ENCODE measurements around the gene HDAC9.

HDAC9 gene

DNA sequence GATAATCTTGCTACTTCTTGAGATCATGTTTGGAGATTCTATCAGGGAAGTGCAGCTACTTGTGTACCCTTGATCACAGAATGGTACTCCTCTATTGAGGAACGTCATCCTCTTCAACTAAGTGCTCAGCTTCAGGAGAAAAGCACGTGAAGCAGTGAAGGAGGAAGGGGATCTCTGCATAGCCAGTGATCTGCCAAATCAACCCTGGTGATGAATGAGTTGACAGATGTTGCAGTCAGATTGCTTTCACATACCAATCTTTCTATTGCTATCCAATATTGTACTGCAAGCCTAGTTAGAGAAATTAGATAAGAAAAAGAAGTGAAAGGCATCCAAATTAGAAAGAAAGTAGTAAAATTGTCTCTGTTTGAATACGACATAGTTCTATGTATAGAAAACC is 312.5 kb downstream of the HDAC9 start:
- DNase-seq (ENCODE audit: low read depth, low spot score) = no peak
- no peak overlapping the region for H3K27ac ChIP-seq

DNA sequence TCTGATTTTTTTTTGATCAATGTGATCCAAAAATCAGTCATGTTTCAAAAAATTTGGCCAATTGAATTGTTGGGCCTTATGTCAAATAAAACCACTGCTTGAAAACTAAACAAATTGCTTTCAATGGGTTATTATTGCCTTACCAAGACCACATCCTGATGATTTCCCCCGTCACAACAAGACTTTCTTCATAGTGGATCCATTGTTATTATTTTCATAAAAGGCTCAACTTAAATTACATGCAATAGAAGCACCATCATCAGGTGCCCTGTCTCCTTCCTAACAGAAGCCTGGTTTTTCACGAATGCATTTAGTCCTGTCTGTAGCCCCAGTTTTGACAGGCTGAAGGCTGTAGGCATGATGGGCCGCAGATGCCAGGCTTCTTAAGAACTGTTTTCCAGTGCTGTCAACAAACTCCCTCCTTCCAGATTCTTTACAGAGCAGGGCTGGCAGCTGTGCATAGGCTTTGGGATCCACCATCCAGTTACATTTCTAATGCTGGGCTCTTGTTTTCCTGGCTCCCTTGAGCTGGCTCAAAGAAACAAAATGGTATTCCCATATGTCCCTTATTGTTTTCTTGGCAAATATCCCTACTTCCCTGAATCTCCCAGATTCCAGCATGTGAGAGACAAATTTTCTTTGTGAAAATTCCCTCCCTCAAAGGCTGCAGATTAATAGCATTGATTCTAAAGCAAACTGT is 319.9 kb downstream of the HDAC9 start:
- no peak for DNase-seq (ENCODE audit: low read depth, low spot score)
- H3K27ac ChIP-seq = no peak overlapping the region

DNA sequence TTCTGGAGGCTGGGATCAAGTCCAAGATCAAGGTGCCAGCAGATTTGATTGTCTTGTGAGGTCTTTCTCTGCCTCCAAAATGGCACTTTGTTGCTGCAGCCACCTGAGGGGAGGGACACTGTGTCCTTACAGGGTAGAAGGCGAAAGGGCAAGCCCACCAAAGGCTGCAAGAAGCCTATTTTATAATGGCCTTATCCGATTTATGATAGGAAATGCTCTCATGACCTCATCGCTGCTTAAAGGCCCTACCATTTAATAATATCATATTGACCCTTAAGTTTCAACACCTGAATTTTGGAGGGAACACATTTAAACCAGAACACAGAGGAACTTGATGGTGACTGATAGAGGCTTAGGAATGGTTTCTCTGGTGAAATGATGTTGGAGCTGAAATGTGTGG is 325.4 kb downstream of the HDAC9 start:
- H3K27ac ChIP-seq = no peak overlapping the region
- no peak for DNase-seq (ENCODE audit: low read depth, low spot score)

DNA sequence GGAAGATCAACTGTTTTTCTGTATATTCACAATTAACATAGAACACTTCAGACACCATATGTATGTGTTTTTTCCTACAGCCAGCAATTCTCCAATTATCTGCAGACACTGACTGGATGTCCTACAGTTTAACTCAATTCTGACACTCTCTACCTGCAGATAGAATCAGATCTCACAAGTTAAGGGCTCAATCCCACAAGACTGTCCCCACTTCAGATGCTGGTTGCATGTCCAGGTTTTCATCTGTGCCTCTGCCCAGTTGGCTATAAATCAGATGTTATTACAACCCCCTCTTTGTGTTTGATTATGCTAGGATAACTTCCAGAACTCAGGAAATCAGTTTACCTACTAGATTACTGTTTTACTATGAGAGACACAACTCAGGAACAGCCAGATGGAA is 326.0 kb downstream of the HDAC9 start:
- no peak overlapping the region for H3K27ac ChIP-seq
- no peak for DNase-seq (ENCODE audit: low read depth, low spot score)

DNA sequence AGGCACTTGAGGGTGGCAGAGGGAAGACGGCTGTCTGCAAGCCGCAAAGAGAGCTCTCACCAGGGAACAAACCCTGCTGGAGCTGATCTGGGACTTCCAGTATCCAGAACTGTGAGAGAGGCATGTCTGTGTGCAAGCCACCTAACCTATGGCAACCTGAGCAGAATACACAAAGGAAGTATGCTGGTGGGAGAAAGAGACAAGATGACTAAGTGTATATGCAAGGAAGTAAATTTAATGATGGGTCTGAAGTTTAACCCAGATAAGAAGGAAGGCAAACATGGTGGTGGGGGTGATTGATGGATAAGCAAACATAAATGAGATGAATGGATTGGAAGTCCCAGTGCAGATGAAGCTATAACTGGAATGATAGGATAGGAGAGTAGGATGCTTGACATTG is 328.6 kb downstream of the HDAC9 start:
- no peak overlapping the region for H3K27ac ChIP-seq
- DNase-seq (ENCODE audit: low read depth, low spot score) = no peak

DNA sequence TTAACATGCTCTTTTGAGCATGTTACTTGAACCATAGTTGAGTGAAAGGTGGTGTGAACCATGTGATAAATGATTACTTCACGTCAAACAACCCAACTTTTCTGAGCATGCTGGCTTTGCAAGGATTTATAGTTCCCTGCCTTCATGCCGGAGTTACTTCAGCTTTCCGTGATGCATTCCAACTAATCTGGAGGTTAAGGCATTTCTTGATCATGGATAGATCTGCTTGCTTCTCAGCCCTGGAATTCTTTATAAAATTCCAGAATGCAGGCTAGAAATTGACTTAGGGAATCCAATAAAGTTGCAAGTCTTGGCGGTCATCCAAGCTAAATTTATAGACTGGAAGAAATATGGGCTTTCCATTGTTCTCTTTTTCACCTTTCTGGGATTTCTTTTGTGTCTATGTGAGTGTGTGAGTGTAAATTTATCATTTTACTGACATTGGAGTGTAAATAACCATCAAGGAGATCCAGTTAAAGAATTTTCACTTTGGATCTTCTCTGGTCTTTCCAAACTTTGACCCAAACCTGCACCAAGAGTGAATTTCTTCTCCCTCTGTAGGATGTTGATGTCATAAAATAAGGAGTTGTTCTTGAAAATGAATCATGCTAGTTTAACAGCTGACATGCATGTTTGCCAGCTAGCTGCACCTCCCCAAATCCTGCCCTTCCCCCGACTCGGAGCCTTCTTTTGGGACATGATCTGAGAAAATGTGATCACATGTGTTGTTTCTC is 332.9 kb downstream of the HDAC9 start:
- H3K27ac ChIP-seq = no peak overlapping the region
- no peak for DNase-seq (ENCODE audit: low read depth, low spot score)

DNA sequence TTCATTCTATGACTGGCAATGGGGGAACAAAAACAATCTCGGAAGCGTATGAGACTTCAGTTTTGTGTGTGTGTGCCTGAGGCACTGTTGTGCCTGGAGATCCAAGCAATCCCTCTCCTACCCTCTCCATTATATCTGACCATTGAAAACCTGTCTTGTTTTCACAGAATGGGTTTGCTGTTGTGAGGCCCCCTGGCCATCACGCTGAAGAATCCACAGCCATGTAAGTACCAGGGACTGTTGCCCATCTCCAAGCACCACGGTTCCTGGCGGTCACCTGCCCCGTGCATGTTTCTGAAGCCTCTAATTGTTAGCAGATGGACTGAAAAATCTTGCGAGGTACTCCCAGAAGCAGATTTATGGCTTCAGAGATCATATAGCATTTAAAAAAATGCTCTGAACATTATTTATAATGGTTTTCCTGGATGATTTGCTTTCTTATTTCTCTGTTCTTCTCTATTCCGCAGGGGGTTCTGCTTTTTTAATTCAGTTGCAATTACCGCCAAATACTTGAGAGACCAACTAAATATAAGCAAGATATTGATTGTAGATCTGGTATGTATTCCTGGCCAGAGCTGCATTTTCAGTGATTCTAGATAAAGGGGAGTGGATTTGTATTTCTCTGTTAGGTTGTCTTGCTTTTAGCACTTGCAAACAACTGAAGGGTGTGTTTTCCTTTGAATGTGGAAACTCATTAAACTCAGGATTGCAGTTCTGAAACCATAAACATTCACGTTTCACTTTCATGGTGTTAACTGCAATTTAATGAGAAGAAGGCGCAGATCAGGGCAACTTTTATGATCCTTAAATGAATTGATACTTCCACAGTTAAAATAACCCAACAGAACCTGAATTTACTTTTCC is 333.7 kb downstream of the HDAC9 start:
- H3K27ac ChIP-seq = no peak overlapping the region
- DNase-seq (ENCODE audit: low read depth, low spot score) = no peak

DNA sequence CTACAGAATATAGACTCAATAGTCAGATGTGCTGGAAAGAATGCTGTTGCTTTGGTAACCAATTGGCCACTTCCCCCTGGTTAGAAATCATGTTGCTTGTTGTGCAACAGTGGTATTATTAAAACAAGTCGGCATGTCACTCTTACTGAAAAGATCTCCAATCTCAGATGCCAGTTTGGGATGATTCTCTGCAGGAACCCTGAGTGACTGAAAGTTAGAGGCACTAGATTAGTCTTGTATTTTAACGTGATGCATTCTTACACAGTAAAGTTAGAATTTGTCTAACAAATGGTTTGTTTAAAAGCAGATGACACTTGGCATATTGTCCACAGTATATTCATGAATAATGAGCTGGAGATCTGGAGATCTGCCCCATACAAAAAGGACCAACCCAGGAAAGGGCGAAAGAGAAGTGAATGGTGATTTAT is 334.3 kb downstream of the HDAC9 start:
- no peak overlapping the region for H3K27ac ChIP-seq
- no peak for DNase-seq (ENCODE audit: low read depth, low spot score)

DNA sequence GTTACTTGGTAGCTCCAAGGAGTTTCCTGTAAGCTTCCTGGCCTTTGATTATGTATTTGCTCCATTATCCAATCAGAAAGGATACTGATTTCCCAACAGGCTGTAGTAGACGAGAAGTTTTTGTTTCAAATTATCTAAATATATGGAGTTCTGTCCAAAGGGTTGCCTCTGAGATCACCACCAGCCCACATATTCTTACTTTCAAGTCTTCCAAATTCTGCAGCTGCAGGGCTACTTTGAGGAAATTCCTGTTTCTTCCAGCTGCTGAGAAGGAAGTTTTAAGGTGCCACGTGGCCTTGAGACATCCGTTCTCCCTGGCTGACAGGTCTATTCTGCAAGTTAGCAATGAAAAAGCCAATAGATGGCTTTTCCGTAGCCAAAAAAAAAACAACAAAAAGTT is 335.9 kb downstream of the HDAC9 start:
- H3K27ac ChIP-seq = no peak overlapping the region
- no peak for DNase-seq (ENCODE audit: low read depth, low spot score)

DNA sequence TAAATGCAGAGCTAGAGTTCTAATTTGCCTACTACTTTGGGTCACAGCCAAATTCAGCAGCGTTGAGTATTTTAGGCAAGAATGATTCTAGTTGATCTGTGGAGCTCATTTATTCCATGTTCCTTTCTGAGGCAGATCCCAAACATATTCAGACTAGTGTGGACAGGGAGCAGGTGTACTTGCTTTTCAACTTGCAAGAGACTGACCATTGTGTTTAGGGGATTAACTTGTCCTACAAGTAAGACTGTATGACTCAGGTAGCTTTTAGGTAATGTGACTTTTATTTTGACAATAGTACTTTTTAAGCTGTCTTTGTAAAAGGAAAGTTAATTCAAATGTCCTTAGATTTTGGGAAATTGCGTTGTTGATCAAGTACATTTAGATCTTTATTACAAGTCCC is 336.4 kb downstream of the HDAC9 start:
- DNase-seq (ENCODE audit: low read depth, low spot score) = peak; percentile 22
- no peak overlapping the region for H3K27ac ChIP-seq

DNA sequence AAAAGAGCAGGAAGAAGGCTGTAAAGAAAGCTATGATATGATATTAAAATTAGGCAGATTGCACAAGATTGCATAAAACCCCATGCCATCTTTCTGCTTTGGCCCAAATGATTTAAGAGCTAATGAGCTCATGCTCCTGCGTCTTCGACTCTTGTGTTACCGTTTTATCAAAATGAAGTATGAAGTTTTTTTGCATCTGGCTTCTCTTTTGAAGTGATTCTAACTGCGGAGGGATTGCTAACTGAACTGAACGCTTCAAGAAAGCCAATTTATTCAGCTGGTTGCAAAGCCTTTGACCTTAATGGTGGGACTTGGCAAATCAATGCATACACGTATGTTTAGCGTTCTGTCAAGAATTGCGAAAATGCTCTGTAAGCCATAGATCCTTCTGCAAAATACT is 339.0 kb downstream of the HDAC9 start:
- no peak overlapping the region for H3K27ac ChIP-seq
- DNase-seq (ENCODE audit: low read depth, low spot score) = no peak

DNA sequence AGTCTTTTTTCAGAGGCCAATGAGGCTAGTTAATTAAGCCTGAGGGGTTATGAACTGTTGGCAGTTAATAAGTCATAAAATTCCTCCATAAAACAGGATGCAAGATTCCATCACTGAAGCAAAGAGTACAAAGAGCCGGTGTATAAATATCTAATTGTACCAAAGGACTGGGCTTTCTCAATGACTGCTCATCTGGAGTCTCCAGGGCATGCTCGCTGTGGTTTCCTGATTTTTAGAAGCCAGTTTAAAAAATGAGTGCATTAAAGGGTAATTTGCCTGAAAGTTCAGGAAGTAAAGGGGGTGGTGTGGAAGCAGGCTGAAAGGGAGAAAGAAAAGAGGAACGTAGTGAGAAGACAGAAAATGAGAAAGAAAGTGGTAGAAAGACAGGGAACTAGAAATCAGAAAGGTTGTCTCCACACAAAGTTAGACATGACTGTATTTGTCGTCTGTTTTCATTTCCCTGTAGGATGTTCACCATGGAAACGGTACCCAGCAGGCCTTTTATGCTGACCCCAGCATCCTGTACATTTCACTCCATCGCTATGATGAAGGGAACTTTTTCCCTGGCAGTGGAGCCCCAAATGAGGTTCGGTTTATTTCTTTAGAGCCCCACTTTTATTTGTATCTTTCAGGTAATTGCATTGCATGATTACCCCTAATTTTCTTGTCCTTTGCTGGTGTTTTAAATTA is 339.6 kb downstream of the HDAC9 start:
- no peak for DNase-seq (ENCODE audit: low read depth, low spot score)
- H3K27ac ChIP-seq = no peak overlapping the region

DNA sequence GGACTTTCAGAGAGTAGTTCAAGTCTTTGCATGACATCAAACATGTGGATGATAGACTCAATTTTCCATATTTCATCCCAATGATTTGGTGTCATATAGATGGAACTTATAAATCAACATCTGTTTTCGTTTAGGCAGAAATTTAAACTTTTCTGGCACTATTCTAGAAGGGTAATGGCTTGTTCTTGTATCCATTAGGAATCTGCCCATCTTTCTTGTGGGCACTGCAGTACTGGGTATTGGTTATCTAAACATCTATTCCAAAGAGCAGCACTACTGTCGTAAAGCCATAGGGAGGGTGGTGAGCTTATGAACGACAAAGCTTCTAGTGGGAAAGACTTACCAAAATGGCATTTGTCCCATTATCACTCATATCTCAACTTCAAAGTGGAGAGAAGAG is 348.4 kb downstream of the HDAC9 start:
- H3K27ac ChIP-seq = no peak overlapping the region
- no peak for DNase-seq (ENCODE audit: low read depth, low spot score)

DNA sequence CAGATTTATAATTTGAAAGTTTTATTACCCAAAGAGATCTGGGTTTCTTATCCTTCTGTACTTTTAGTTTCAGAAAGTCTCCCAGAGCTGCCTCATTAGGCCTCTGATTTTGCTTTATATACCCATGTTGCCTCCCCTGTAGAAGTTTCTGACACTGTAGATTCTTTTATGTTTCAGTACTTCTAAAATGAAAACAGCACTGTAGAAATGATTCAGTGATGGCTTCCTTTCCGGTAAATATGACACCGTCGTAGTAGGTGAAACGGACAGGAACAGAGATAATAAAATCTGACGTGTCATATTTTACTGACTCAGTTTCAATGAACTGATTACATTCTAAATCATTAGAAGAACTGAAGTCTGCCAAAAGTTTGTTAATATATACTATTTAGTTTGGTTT is 349.2 kb downstream of the HDAC9 start:
- DNase-seq (ENCODE audit: low read depth, low spot score) = no peak
- no peak overlapping the region for H3K27ac ChIP-seq

DNA sequence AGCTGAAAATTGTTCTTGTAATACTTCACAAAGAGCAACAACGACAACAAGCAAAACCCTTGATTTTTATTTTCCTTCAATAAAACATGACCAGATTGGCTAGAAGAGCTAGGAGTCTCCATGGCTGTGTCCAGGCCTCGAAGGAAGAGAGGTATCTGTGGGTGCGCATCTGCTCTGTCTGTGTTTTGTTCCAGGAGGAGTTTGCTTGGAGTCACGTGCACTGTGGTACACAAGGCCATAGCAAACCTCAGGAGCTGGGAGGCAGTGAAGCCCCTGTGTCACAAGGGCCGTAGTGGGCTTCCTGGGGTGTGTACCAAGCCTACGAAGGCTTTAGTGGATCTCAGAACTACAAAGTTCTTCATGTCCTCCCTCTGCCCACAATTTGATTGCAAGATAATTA is 350.2 kb downstream of the HDAC9 start:
- no peak overlapping the region for H3K27ac ChIP-seq
- DNase-seq (ENCODE audit: low read depth, low spot score) = no peak

DNA sequence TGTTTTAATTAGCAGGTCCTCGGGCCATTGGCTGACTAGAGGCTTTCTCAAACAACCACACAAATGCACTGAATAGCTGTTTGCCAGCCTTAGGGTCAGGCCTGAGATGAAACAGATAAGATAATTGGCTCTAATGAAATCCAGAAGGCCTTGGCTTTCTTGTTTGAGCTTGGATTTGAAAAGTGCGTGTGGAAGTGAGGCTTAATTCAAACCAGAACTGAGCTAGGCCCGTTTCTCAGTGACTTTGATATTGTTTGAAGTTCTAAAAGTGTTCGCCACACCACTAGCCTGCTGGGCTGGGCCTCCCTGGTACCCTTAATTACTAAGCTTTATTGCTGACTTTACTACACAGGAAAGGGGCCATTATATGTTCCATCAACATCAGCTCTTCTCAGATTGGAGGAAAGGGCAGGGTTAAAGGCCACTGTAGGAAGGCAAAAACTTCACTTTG is 351.2 kb downstream of the HDAC9 start:
- no peak for DNase-seq (ENCODE audit: low read depth, low spot score)
- H3K27ac ChIP-seq = no peak overlapping the region

DNA sequence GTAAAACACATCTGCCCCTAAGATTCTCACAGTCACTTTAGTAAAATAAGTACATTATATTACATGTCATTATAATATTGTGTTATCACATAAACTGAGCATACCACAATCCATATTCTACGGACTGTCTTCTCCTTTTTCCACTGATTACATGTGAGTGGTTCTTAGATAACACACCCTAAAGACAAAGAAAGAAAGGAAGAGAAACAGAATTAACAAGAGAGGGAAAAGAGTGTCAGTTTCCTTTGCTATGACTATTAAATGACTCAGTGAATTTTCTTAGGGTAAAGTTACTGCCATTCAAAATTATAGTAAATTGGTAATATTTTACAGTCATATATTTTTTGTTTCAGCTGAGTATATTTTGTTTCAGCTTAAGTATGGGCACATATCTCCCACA is 353.6 kb downstream of the HDAC9 start:
- no peak overlapping the region for H3K27ac ChIP-seq
- DNase-seq (ENCODE audit: low read depth, low spot score) = no peak

DNA sequence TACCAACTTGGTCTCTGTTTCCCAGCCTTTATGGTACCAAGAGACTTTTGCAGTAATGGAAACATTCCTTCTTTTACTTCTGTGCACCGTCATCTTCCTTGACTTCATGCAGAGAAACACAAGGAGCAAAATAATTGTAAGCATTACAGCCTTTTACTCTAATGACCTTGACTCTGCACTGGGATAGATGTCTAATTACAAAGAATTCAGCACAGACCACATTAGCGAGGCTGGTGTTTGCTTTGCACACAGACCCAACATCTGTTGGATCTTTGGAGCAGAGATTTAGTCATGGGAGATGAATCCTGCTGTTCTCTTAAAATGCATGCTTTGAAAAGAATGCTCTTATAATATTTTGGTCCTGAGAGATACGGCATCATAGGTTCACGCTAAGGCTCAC is 360.2 kb downstream of the HDAC9 start:
- H3K27ac ChIP-seq = no peak overlapping the region
- DNase-seq (ENCODE audit: low read depth, low spot score) = no peak

DNA sequence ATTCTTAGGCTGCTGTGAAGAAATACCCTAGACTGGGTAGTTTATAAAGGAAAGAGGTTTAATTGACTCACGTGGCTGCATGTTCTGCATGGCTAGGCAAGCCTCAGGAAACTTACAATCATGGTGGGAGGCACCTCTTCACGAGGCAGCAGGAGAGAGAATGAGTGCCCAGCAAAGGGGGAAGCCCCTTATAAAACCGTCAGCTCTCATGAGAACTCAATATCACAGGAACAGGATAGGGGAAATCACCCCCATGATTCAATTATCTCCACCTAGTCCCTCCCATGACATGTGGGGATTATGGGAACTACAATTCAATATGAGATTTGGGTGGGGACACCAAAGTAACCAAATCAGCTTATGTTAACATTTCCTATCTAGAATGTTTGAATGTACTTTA is 362.7 kb downstream of the HDAC9 start:
- DNase-seq (ENCODE audit: low read depth, low spot score) = no peak
- no peak overlapping the region for H3K27ac ChIP-seq

DNA sequence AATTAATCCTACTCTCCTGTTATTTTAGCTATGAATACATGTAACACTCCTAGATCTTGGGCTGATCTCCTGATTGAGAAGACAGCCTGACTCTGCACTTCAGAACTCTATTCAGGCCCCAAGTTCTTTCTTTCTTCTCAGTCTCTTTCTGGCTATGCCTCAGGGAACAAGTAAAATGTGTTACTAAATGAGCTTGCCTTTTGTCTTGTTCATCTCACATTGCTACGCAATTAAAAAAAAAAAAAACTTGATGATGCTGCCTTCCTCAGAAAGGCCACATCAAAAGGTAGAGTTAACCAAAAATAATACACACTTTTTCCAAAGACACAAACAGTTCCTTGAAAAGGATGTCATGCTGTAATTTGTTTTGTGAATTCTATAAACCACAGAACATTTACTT is 363.8 kb downstream of the HDAC9 start:
- H3K27ac ChIP-seq = no peak overlapping the region
- no peak for DNase-seq (ENCODE audit: low read depth, low spot score)

DNA sequence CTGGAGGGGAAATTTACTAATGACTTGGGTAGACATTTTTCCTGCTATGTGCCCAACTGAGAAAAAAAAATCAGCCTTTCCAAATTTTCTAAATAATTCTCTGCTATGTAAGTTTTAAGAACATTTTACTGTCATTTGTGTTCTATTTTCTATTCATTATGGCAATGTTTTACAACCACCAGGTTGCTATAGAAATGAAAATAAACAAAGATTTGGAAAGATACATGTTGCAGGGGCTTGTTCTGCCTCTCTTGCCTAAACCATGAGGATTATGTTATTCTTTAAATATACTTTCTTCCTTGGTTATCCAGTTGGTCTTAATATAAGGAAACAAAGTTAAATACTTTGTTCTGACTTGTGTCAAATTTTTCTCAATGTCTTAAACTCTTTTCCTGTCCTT is 364.7 kb downstream of the HDAC9 start:
- no peak overlapping the region for H3K27ac ChIP-seq
- DNase-seq (ENCODE audit: low read depth, low spot score) = no peak
